CD4-positive, alpha-beta T cell treated with Interferon gamma for 1 hour (primary cell): ENCODE measurements around the gene KIAA1755.
"Not testable (repeated sequence)": the region's sequence is repeated elsewhere in the genome, so short reads cannot be mapped to it uniquely, and the experiment has no call there.

Experiments used
- DNase-seq: peaks from one replicate; pipeline ENCODE4 v3.0.0-alpha.2; 2020

KIAA1755 gene

GRCh38 chr20:38262931-38263330 lies 2.4 kb upstream of the KIAA1755 start:
- no peak for DNase-seq

GRCh38 chr20:38261054-38261390 lies 487 bp upstream of the KIAA1755 start:
- DNase-seq: no peak

GRCh38 chr20:38260025-38260377 lies 534 bp downstream of the KIAA1755 start:
- DNase-seq: no peak

GRCh38 chr20:38258545-38259215 lies 1.9 kb downstream of the KIAA1755 start:
- DNase-seq: no peak

- DNase-seq: no peak
Measured at GRCh38 chr20:38256966-38257365, 3.6 kb downstream of the KIAA1755 start.

- DNase-seq: no peak
Measured at GRCh38 chr20:38256021-38256420, 4.5 kb downstream of the KIAA1755 start.

- no peak for DNase-seq
Measured at GRCh38 chr20:38255393-38255792, 5.1 kb downstream of the KIAA1755 start.

GRCh38 chr20:38254621-38255020 lies 5.9 kb downstream of the KIAA1755 start:
- not testable (repeated sequence) for DNase-seq

GRCh38 chr20:38253571-38253970 lies 7.0 kb downstream of the KIAA1755 start:
- no peak for DNase-seq

GRCh38 chr20:38252292-38253288 lies 7.9 kb downstream of the KIAA1755 start:
- DNase-seq: no peak

GRCh38 chr20:38251441-38251840 lies 9.1 kb downstream of the KIAA1755 start:
- DNase-seq: not testable (repeated sequence)

GRCh38 chr20:38250609-38251008 lies 9.9 kb downstream of the KIAA1755 start:
- DNase-seq: no peak

- no peak for DNase-seq
Measured at GRCh38 chr20:38249536-38250310, 10.8 kb downstream of the KIAA1755 start.

- DNase-seq: no peak
Measured at GRCh38 chr20:38248133-38248532, 12.4 kb downstream of the KIAA1755 start.

GRCh38 chr20:38247725-38248124 lies 12.8 kb downstream of the KIAA1755 start:
- not testable (repeated sequence) for DNase-seq

GRCh38 chr20:38247166-38247509 lies 13.4 kb downstream of the KIAA1755 start:
- no peak for DNase-seq

GRCh38 chr20:38246357-38247165 lies 14.0 kb downstream of the KIAA1755 start:
- no peak for DNase-seq

- DNase-seq: no peak
Measured at GRCh38 chr20:38245753-38246152, 14.8 kb downstream of the KIAA1755 start.

- no peak for DNase-seq
Measured at GRCh38 chr20:38243709-38244020, 16.9 kb downstream of the KIAA1755 start.

- no peak for DNase-seq
Measured at GRCh38 chr20:38242848-38243708, 17.5 kb downstream of the KIAA1755 start.

GRCh38 chr20:38241201-38241600 lies 19.3 kb downstream of the KIAA1755 start:
- no peak for DNase-seq

GRCh38 chr20:38239441-38239840 lies 21.1 kb downstream of the KIAA1755 start:
- no peak for DNase-seq
